ENCODE results near the gene C1orf216.

C1orf216 gene

GRCh38 chr1:35718492-35719336, at the start of gene C1orf216:
C1orf216 (minus strand) TSS chr1:35718884; CDS start chr1:35716321, 2,563 bp downstream.
- H3K4me3 ChIP-seq (ENCODE audit: low read length), result peak within 1 kb of the TSS; percentile 74
- TF ChIP-seq ZNF274 (IDR thresholded peaks at IDR 0.05; ENCODE audit: low read depth, low read length), result no peak

- TF ChIP-seq ZNF274 (IDR thresholded peaks at IDR 0.05; ENCODE audit: low read depth, low read length), result no peak
- no peak overlapping the region for H3K4me3 ChIP-seq (ENCODE audit: low read length)
Observed at GRCh38 chr1:35764283-35764682, 45.6 kb upstream of the C1orf216 start.

- H3K4me3 ChIP-seq (ENCODE audit: low read length), result no peak overlapping the region
- no peak for TF ChIP-seq ZNF274 (IDR thresholded peaks at IDR 0.05; ENCODE audit: low read depth, low read length)
Observed at GRCh38 chr1:35763201-35763600, 44.5 kb upstream of the C1orf216 start.

- TF ChIP-seq ZNF274 (IDR thresholded peaks at IDR 0.05; ENCODE audit: low read depth, low read length), result no peak
- H3K4me3 ChIP-seq (ENCODE audit: low read length), result no peak overlapping the region
Observed at GRCh38 chr1:35762141-35762540, 43.5 kb upstream of the C1orf216 start.

GRCh38 chr1:35756064-35756463, 37.4 kb upstream of the C1orf216 start:
- TF ChIP-seq ZNF274 (IDR thresholded peaks at IDR 0.05; ENCODE audit: low read depth, low read length), result no peak
- H3K4me3 ChIP-seq (ENCODE audit: low read length), result no peak overlapping the region

GRCh38 chr1:35753626-35754260, 35.1 kb upstream of the C1orf216 start:
- TF ChIP-seq ZNF274 (IDR thresholded peaks at IDR 0.05; ENCODE audit: low read depth, low read length), result no peak
- H3K4me3 ChIP-seq (ENCODE audit: low read length), result no peak overlapping the region

- H3K4me3 ChIP-seq (ENCODE audit: low read length), result no peak overlapping the region
- no peak for TF ChIP-seq ZNF274 (IDR thresholded peaks at IDR 0.05; ENCODE audit: low read depth, low read length)
Observed at GRCh38 chr1:35748326-35748725, 29.6 kb upstream of the C1orf216 start.

GRCh38 chr1:35745124-35745730, 26.5 kb upstream of the C1orf216 start:
- no peak for TF ChIP-seq ZNF274 (IDR thresholded peaks at IDR 0.05; ENCODE audit: low read depth, low read length)

GRCh38 chr1:35737120-35737519, 18.4 kb upstream of the C1orf216 start:
- H3K4me3 ChIP-seq (ENCODE audit: low read length), result no peak overlapping the region
- no peak for TF ChIP-seq ZNF274 (IDR thresholded peaks at IDR 0.05; ENCODE audit: low read depth, low read length)

More at GRCh38 chr1:35745124-35745730, 26.5 kb upstream of the C1orf216 start:
- H3K4me3 ChIP-seq (ENCODE audit: low read length), result no peak overlapping the region

- no peak overlapping the region for H3K4me3 ChIP-seq (ENCODE audit: low read length)
- no peak for TF ChIP-seq ZNF274 (IDR thresholded peaks at IDR 0.05; ENCODE audit: low read depth, low read length)
Observed at GRCh38 chr1:35727434-35728040, 8.9 kb upstream of the C1orf216 start.

GRCh38 chr1:35726450-35727433, 8.1 kb upstream of the C1orf216 start:
- H3K4me3 ChIP-seq (ENCODE audit: low read length), result no peak overlapping the region
- no peak for TF ChIP-seq ZNF274 (IDR thresholded peaks at IDR 0.05; ENCODE audit: low read depth, low read length)

- TF ChIP-seq ZNF274 (IDR thresholded peaks at IDR 0.05; ENCODE audit: low read depth, low read length), result no peak
- no peak overlapping the region for H3K4me3 ChIP-seq (ENCODE audit: low read length)
Observed at GRCh38 chr1:35725596-35725995, 6.9 kb upstream of the C1orf216 start.

GRCh38 chr1:35717911-35718476, 690 bp downstream of the C1orf216 start:
- TF ChIP-seq ZNF274 (IDR thresholded peaks at IDR 0.05; ENCODE audit: low read depth, low read length), result no peak
- H3K4me3 ChIP-seq (ENCODE audit: low read length), result peak overlapping the region; percentile 74

All from GM08714 (cell line).